Umbilical cord (tissue), 2 donors: ENCODE measurements around the gene CDH16. TPM values are rescaled to one million over a fixed set of nuclear protein-coding genes. Genes with fewer than 3 reads are reported as not detected.

Experiments used
- DNase-seq: peaks from one replicate; pipeline ENCODE4 v3.0.0-alpha.2; 2015; ENCODE audit warnings: low spot score
- total RNA-seq: library from RNA; depleted of rRNA; stranded (reverse); fragments of >200 nt; gene quantifications from one replicate; pipeline ENCODE4 v1.2.3, GENCODE V29; 2014; ENCODE audit warnings: low replicate concordance; ENCODE audit not compliant: insufficient read depth

The CDH16 gene
- total RNA-seq, 1 donor from 2014 or later = not detected

GRCh38 chr16:66911801-66912200 is 6.9 kb downstream of the CDH16 start:
- DNase-seq = no peak

- no peak for DNase-seq
Measured at GRCh38 chr16:66911112-66911511, 7.6 kb downstream of the CDH16 start.

- DNase-seq = no peak
Measured at GRCh38 chr16:66910175-66910940, 8.3 kb downstream of the CDH16 start.

DNA sequence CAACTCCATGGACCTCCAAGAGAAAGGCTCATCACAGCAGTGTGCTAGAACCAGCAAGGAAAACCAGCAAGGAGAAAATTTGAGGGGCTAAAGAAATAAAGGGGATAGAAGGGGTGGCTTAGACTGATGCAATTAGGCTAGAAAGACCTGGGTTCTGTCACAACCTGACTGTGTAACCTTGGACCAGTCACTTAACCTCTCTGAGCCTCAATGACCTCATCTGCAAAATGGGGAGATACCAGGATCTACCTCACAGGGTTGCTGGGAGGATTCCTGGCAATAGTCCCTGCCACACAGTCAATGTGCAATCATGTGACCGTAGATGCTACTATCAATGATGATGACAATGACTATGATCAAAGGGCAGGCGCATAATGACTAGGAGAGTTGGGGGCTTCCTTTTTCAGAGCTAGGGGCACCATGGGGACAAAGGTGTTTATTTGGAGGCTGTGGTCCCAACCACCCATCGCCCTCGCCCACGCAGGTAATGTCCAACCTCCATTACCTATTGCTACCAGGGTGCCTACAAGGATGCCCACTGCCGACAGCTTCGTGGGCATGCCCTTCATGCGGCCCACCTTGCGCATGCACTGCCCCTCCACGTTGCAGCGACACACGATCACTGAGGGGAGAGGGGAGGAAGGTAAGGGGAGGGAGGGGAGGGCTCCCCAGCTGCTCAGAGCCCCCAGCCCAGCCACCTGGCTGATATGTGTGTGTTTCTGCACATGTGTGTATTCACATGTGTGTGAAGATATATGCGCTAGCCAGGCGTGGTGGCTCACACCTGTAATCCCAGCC is 9.7 kb downstream of the CDH16 start:
- DNase-seq = no peak

GRCh38 chr16:66908116-66908515 is 10.6 kb downstream of the CDH16 start:
- DNase-seq = no peak

GRCh38 chr16:66906916-66907836 is 11.5 kb downstream of the CDH16 start:
- DNase-seq = no peak

GRCh38 chr16:66905633-66906539 is 12.8 kb downstream of the CDH16 start:
- peak; percentile 88 for DNase-seq

DNA sequence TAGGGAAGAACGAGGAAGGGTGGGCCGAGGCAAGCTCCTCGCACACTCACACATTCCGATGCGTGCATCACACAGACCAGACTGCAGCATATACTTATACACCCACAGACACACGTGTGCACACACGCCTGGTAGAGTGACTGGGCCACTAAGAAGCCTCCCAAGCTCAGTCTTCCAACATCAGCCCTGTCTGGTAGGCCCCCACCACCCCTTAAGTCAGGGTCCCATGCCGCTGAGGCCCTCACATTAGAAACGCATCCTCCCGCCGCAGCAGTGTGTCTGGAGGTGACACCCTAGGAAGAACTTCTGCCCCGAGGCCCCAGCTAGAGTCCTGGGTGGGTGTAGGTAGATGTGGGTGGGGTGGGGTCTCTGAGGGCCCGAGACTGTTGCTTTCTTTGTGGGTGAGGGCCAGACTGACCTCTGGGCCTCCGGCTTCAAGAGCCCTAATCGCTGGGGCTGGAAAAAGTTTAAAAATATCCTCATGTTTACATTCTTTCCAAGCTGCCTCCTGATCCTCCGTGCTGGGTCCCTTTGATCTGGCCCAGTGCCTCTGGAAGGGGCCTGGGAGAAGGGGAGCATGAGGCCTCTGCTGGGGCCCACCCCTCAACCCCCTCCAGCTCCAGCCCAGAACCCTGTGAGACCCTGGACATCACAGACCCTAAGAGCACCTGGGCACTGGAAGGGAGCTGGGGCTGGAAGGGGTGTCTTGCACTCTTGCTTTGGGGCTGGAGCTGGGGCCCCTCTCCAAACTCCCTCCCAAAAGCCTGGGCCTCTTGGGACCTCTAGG is 13.6 kb downstream of the CDH16 start:
- peak; percentile 89 for DNase-seq

DNA sequence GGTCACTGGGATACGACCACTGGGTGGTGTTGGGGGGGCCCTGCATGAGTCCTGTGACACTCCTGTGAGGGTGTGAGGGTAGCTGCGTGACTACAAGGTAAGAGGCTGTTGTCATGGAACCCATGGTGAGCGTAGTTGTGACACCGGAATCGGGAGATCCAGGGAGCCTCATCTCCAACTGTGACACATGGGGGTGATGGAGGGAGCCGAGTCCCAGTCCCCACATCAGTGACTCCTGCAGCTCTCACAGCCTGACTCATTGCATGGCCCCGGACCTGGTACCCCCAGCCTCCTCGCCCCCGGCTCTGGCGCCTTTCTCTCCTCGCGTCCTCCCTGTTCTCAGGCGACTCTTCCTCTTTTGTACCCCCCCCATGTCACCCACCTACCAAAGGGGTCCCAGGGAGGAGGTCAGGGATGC is 14.2 kb downstream of the CDH16 start:
- no peak for DNase-seq

- no peak for DNase-seq
Measured at GRCh38 chr16:66903544-66904427, 14.9 kb downstream of the CDH16 start.

GRCh38 chr16:66902648-66903543 is 15.8 kb downstream of the CDH16 start:
- peak; percentile 35 for DNase-seq

GRCh38 chr16:66901626-66902025 is 17.1 kb downstream of the CDH16 start:
- no peak for DNase-seq

DNA sequence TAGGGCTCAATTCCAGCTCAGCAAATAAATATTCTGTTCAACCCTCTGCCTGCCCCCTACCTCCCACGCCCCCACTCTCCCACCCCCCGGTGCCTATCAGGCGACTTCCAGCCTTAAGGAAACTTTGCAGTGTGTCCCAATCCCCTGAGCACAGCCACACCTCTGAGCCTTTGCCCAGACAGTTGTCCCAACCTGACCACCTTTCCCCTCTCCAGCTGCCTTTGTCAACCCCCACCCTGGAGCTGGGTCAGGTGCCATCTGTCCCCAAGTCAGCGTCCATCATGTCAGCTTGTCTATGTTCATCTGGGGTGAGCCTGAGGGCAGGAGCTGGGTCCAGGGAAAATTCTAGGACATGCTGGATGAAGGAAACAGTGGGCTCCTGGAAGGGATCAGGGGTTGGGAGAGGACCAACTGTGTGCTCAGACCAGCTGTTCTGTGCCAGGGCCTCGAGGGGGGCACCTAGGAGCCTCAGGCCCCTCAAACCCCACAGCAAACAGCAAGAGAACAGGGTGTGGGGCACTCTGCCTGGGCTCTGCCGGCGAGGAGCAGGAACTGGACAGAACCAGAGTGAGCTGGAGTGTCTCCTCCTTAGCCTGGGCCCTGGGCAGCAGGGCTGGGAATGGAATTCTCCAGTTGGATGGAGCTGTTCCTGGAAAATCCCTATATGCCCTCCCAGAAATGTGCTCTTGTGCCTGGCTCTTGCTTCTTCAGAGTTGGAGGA is 17.8 kb downstream of the CDH16 start:
- DNase-seq = peak; percentile 81

- DNase-seq = peak; percentile 85
Measured at GRCh38 chr16:66899945-66900710, 18.6 kb downstream of the CDH16 start.

- peak; percentile 55 for DNase-seq
Measured at GRCh38 chr16:66899310-66899944, 19.3 kb downstream of the CDH16 start.

- no peak for DNase-seq
Measured at GRCh38 chr16:66898933-66899309, 19.8 kb downstream of the CDH16 start.
